CD4-positive, CD25-positive, alpha-beta regulatory T cell (primary cell): ENCODE results near the gene LPCAT2. TPM values are rescaled to one million over a fixed set of nuclear protein-coding genes. Genes with fewer than 3 reads are reported as not detected.
A peak's percentile ranks its signal among the peaks of the same experiment; 100 is the strongest.

Source experiments
- ATAC-seq, 2 donors: fragments of 150-1000 bp; cut with Tn5 transposase; one replicate each; pipeline ENCODE4 v1.10.0; 2021; ENCODE audit warnings: low read depth in 2 of 2, moderate number of reproducible peaks in 2 of 2, moderate library complexity in 1 of 2
- DNase-seq, 3 donors: peaks; one replicate each; pipeline versions ENCODE4 v3.0.0 to v3.0.0-alpha.2; 2012 to 2022; ENCODE audit warnings: mixed read lengths in 1 of 3
- H3K27ac ChIP-seq: one replicate; pipeline ENCODE4 v1.7.0; 2013; ENCODE audit warnings: mild to moderate bottlenecking, low read length; ENCODE audit not compliant: insufficient read depth, poor library complexity, severe bottlenecking
- H3K27me3 ChIP-seq: one replicate; pipeline ENCODE4 v1.7.0; 2013; ENCODE audit warnings: low read length; ENCODE audit not compliant: control insufficient read depth, insufficient read depth
- H3K36me3 ChIP-seq: one replicate; pipeline ENCODE4 v1.7.0; 2013; ENCODE audit warnings: mild to moderate bottlenecking, low read length, moderate library complexity; ENCODE audit not compliant: control insufficient read depth, insufficient read depth
- H3K4me1 ChIP-seq: 2 replicates; pipeline ENCODE4 v1.7.0; 2013; ENCODE audit warnings: mild to moderate bottlenecking, low read length; ENCODE audit not compliant: insufficient read depth, control insufficient read depth, poor library complexity, severe bottlenecking
- H3K4me3 ChIP-seq: one replicate; pipeline ENCODE4 v1.7.0; 2013; ENCODE audit warnings: low read depth, mild to moderate bottlenecking, low read length, moderate library complexity
- H3K9me3 ChIP-seq, 2 experiments: 1 replicate in 1 of 2; 2 replicates in 1 of 2; pipeline ENCODE4 v1.7.0; 2013; ENCODE audit warnings: low read length in 2 of 2, mild to moderate bottlenecking in 1 of 2, moderate library complexity in 1 of 2; ENCODE audit not compliant: control insufficient read depth in 2 of 2
- H3K27ac Mint-ChIP-seq, 3 donors: one replicate each; pipeline ENCODE4 v1.8.0; 2020 to 2022; ENCODE audit warnings: mild to moderate bottlenecking in 3 of 3, mixed read lengths in 3 of 3, moderate library complexity in 2 of 3
- H3K27me3 Mint-ChIP-seq: one replicate; pipeline ENCODE4 v1.8.0; 2022; ENCODE audit warnings: mild to moderate bottlenecking, mixed read lengths
- H3K36me3 Mint-ChIP-seq: one replicate; pipeline ENCODE4 v1.8.0; 2020; ENCODE audit warnings: mixed read lengths
- H3K4me1 Mint-ChIP-seq, 4 donors: one replicate each; pipeline ENCODE4 v1.8.0; 2020 to 2022; ENCODE audit warnings: mixed read lengths in 4 of 4, mild to moderate bottlenecking in 1 of 4
- H3K4me3 Mint-ChIP-seq, 4 donors: one replicate each; pipeline ENCODE4 v1.8.0; 2020 to 2022; ENCODE audit warnings: mild to moderate bottlenecking in 4 of 4, mixed read lengths in 4 of 4, moderate library complexity in 3 of 4
- H3K9me3 Mint-ChIP-seq, 7 donors: one replicate each; pipeline ENCODE4 v1.8.0; 2020 to 2022; ENCODE audit warnings: mixed read lengths in 7 of 7, mild to moderate bottlenecking in 3 of 7, moderate library complexity in 2 of 7
- polyA plus RNA-seq, 4 donors: library from polyadenylated mRNA; unstranded; fragments of 300-500 nt; fragmentation: Illumina TruSeq; gene quantifications; one replicate each; pipeline ENCODE4 v1.2.3, GENCODE V29; 2021
- total RNA-seq: library from RNA; stranded (reverse); gene quantifications from one replicate; pipeline ENCODE4 v1.2.3, GENCODE V29; 2022

The LPCAT2 gene
- total and polyA plus RNA-seq, 5 donors from 2014 or later = 0.13 to 0.57 (median 0.14) TPM; not detected in 1

- no peak for ATAC-seq
- Mint-ChIP-seq H3K4me3 (no peak overlapping the region), H3K27me3 (peaks cover 4% of the 10 kb centered on the region), H3K4me1 (no peaks in the 10 kb centered on the region), H3K9me3 (peaks cover 0 to 2% (median 0%) of the 10 kb centered on the region in 7 donors), H3K27ac (no peak overlapping the region), H3K36me3 (no peaks in the 10 kb centered on the region)
- DNase-seq = no peak
- Histone ChIP-seq H3K36me3 (no peaks in the 10 kb centered on the region), H3K4me1 (no peaks in the 10 kb centered on the region), H3K4me3 (no peak overlapping the region), H3K27ac (no peak overlapping the region), H3K27me3 (no peaks in the 10 kb centered on the region), H3K9me3 (no peaks in the 10 kb centered on the region)
These were observed 43.7 kb downstream of the LPCAT2 start for GRCh38 chr16:55552621-55553020.

GRCh38 chr16:55555436-55555835 lies 46.6 kb downstream of the LPCAT2 start:
- H3K27ac ChIP-seq = no peak overlapping the region
- no peak overlapping the region for H3K4me3 ChIP-seq
- Mint-ChIP-seq H3K4me3 (no peak overlapping the region), H3K4me1 (no peaks in the 10 kb centered on the region), H3K27ac (no peak overlapping the region), H3K36me3 (no peaks in the 10 kb centered on the region), H3K9me3 (peaks cover 0 to 2% (median 0%) of the 10 kb centered on the region in 7 donors), H3K27me3 (peaks cover 9% of the 10 kb centered on the region)
- H3K27me3 ChIP-seq = no peaks in the 10 kb centered on the region
- H3K9me3 ChIP-seq = no peaks in the 10 kb centered on the region
- no peaks in the 10 kb centered on the region for H3K4me1 ChIP-seq
- ATAC-seq (no peak), DNase-seq (no peak)
- H3K36me3 ChIP-seq = no peaks in the 10 kb centered on the region

- no peaks in the 10 kb centered on the region for H3K4me1 Mint-ChIP-seq
- H3K9me3 Mint-ChIP-seq = peaks cover 0 to 2% (median 0%) of the 10 kb centered on the region in 7 donors
- no peaks in the 10 kb centered on the region for H3K36me3 Mint-ChIP-seq
- H3K27ac Mint-ChIP-seq = no peak overlapping the region
- Histone ChIP-seq H3K9me3 (no peaks in the 10 kb centered on the region), H3K27me3 (no peaks in the 10 kb centered on the region), H3K27ac (no peak overlapping the region), H3K36me3 (no peaks in the 10 kb centered on the region), H3K4me1 (no peaks in the 10 kb centered on the region), H3K4me3 (no peak overlapping the region)
- H3K4me3 Mint-ChIP-seq = no peak overlapping the region
- ATAC-seq (no peak), DNase-seq (no peak)
- H3K27me3 Mint-ChIP-seq = peaks cover 5% of the 10 kb centered on the region
These were observed 48.3 kb downstream of the LPCAT2 start for GRCh38 chr16:55557186-55557585.

- Histone ChIP-seq H3K27ac (no peak overlapping the region), H3K9me3 (no peaks in the 10 kb centered on the region), H3K4me3 (no peak overlapping the region), H3K36me3 (no peaks in the 10 kb centered on the region), H3K4me1 (no peaks in the 10 kb centered on the region), H3K27me3 (no peaks in the 10 kb centered on the region)
- peaks cover 0 to 1% (median 0%) of the 10 kb centered on the region in 7 donors for H3K9me3 Mint-ChIP-seq
- no peaks in the 10 kb centered on the region for H3K36me3 Mint-ChIP-seq
- H3K4me1 Mint-ChIP-seq = no peaks in the 10 kb centered on the region
- DNase-seq = no peak
- ATAC-seq = no peak
- H3K27me3 Mint-ChIP-seq = peaks cover 5% of the 10 kb centered on the region
- H3K27ac Mint-ChIP-seq = no peak overlapping the region
- no peak overlapping the region for H3K4me3 Mint-ChIP-seq
These were observed 50.4 kb downstream of the LPCAT2 start for GRCh38 chr16:55559233-55559632.

GRCh38 chr16:55559933-55560516 lies 51.2 kb downstream of the LPCAT2 start:
- Histone ChIP-seq H3K4me3 (no peak overlapping the region), H3K27ac (no peak overlapping the region), H3K9me3 (no peaks in the 10 kb centered on the region), H3K36me3 (no peaks in the 10 kb centered on the region), H3K4me1 (no peaks in the 10 kb centered on the region), H3K27me3 (no peaks in the 10 kb centered on the region)
- no peaks in the 10 kb centered on the region for H3K4me1 Mint-ChIP-seq
- no peaks in the 10 kb centered on the region for H3K36me3 Mint-ChIP-seq
- no peak overlapping the region for H3K4me3 Mint-ChIP-seq
- H3K27ac Mint-ChIP-seq = peak overlapping the region in 1 of 3 donors; percentile 57
- no peak for DNase-seq
- H3K27me3 Mint-ChIP-seq = peaks cover 5% of the 10 kb centered on the region
- no peak for ATAC-seq
- peaks cover 0 to 1% (median 0%) of the 10 kb centered on the region in 7 donors for H3K9me3 Mint-ChIP-seq

GRCh38 chr16:55561319-55561848 lies 52.5 kb downstream of the LPCAT2 start:
- H3K9me3 Mint-ChIP-seq = peaks cover 0 to 1% (median 0%) of the 10 kb centered on the region in 7 donors
- peaks cover 5% of the 10 kb centered on the region for H3K27me3 Mint-ChIP-seq
- Histone ChIP-seq H3K27ac (no peak overlapping the region), H3K4me1 (no peaks in the 10 kb centered on the region), H3K27me3 (no peaks in the 10 kb centered on the region), H3K9me3 (no peaks in the 10 kb centered on the region), H3K36me3 (no peaks in the 10 kb centered on the region), H3K4me3 (no peak overlapping the region)
- no peaks in the 10 kb centered on the region for H3K4me1 Mint-ChIP-seq
- no peaks in the 10 kb centered on the region for H3K36me3 Mint-ChIP-seq
- H3K4me3 Mint-ChIP-seq = no peak overlapping the region
- ATAC-seq (no peak), DNase-seq (no peak)
- H3K27ac Mint-ChIP-seq = no peak overlapping the region

GRCh38 chr16:55562936-55563335 lies 54.1 kb downstream of the LPCAT2 start:
- Histone ChIP-seq H3K36me3 (no peaks in the 10 kb centered on the region), H3K4me1 (no peaks in the 10 kb centered on the region), H3K4me3 (no peak overlapping the region), H3K27me3 (no peaks in the 10 kb centered on the region), H3K9me3 (no peaks in the 10 kb centered on the region), H3K27ac (no peak overlapping the region)
- H3K36me3 Mint-ChIP-seq = no peaks in the 10 kb centered on the region
- ATAC-seq (no peak), DNase-seq (no peak)
- H3K9me3 Mint-ChIP-seq = peaks cover 0 to 2% (median 0%) of the 10 kb centered on the region in 7 donors
- H3K27me3 Mint-ChIP-seq = peaks cover 5% of the 10 kb centered on the region
- H3K4me3 Mint-ChIP-seq = no peak overlapping the region
- no peaks in the 10 kb centered on the region for H3K4me1 Mint-ChIP-seq
- H3K27ac Mint-ChIP-seq = no peak overlapping the region

GRCh38 chr16:55563797-55564196 lies 54.9 kb downstream of the LPCAT2 start:
- Histone ChIP-seq H3K27ac (no peak overlapping the region), H3K27me3 (no peaks in the 10 kb centered on the region), H3K36me3 (no peaks in the 10 kb centered on the region), H3K4me3 (no peak overlapping the region), H3K4me1 (no peaks in the 10 kb centered on the region), H3K9me3 (no peaks in the 10 kb centered on the region)
- H3K27me3 Mint-ChIP-seq = peaks cover 5% of the 10 kb centered on the region
- DNase-seq (no peak), ATAC-seq (no peak)
- no peaks in the 10 kb centered on the region for H3K36me3 Mint-ChIP-seq
- H3K27ac Mint-ChIP-seq = no peak overlapping the region
- no peaks in the 10 kb centered on the region for H3K4me1 Mint-ChIP-seq
- H3K4me3 Mint-ChIP-seq = no peak overlapping the region
- H3K9me3 Mint-ChIP-seq = peaks cover 0 to 2% (median 0%) of the 10 kb centered on the region in 7 donors
